Osteocyte (in vitro differentiated cells): Measurements from ENCODE around the gene SYPL2. TPM values are rescaled to one million over a fixed set of nuclear protein-coding genes. Genes with fewer than 3 reads are reported as not detected.

Experiments
- DNase-seq: peaks from one replicate; pipeline ENCODE4 v3.0.0; 2021; ENCODE audit warnings: mixed read lengths; ENCODE audit not compliant: unreplicated experiment; ENCODE audit errors: extremely low spot score
- H3K27ac Mint-ChIP-seq: one replicate; pipeline ENCODE4 v1.8.0; 2021; ENCODE audit warnings: mild to moderate bottlenecking, mixed read lengths; ENCODE audit not compliant: unreplicated experiment
- H3K27me3 Mint-ChIP-seq: one replicate; pipeline ENCODE4 v1.8.0; 2021; ENCODE audit warnings: mixed read lengths; ENCODE audit not compliant: unreplicated experiment
- H3K36me3 Mint-ChIP-seq: one replicate; pipeline ENCODE4 v1.8.0; 2021; ENCODE audit warnings: mixed read lengths; ENCODE audit not compliant: unreplicated experiment
- H3K4me1 Mint-ChIP-seq: one replicate; pipeline ENCODE4 v1.8.0; 2021; ENCODE audit warnings: mixed read lengths; ENCODE audit not compliant: unreplicated experiment
- H3K4me3 Mint-ChIP-seq: one replicate; pipeline ENCODE4 v1.8.0; 2021; ENCODE audit warnings: mild to moderate bottlenecking, moderate library complexity, mixed read lengths; ENCODE audit not compliant: unreplicated experiment
- H3K9me3 Mint-ChIP-seq: one replicate; pipeline ENCODE4 v1.8.0; 2021; ENCODE audit warnings: mixed read lengths; ENCODE audit not compliant: unreplicated experiment
- CTCF ChIP-seq: fragments of 200-600 bp; sonication (generic); IDR thresholded peaks from 2 replicates; pipeline ENCODE4 v1.5.0; 2021; ENCODE audit warnings: antibody characterized with exemption, mild to moderate bottlenecking, moderate library complexity
- total RNA-seq: library from RNA; stranded (reverse); gene quantifications from 2 replicates; pipeline ENCODE4 v1.2.1, GENCODE V29; 2021

The SYPL2 gene
- total RNA-seq, 1 donor from 2014 or later: 0.59 TPM

DNA sequence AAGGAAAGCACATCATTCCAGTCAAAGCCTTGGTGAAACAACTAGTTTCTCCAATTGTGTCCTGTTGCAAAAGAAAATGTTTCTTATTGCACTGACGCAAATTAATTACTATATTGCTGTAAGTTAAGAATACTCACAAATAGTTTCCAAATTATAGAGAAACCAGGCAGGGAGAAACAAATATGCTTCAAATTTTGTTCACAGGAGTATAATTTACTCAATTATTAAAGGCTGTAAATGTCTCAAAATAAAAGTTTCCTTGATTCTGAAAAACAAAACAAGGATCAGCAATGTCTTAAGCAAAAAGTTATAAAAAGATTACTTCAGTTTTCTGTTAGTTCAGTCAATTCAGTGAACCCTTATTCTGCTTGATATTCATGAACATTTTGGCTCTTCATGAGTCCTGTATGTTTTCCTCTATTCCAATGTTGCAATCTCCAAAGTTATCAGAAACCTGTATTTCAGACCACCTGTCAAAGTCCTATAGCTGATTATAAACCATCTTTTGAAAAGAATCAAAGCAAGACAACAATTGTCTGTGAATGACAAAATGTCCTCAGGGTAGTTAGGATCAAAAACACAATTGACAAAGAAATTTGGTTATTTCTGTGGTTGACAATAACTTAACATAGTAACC is 11.7 kb upstream of the SYPL2 start:
- Mint-ChIP-seq H3K4me3 (no peak overlapping the region), H3K9me3 (peaks cover 11% of the 10 kb centered on the region), H3K27me3 (peaks cover 71% of the 10 kb centered on the region), H3K4me1 (no peaks in the 10 kb centered on the region), H3K36me3 (peaks cover 3% of the 10 kb centered on the region), H3K27ac (no peak overlapping the region)
- TF ChIP-seq CTCF: no peak
- no peak for DNase-seq

DNA sequence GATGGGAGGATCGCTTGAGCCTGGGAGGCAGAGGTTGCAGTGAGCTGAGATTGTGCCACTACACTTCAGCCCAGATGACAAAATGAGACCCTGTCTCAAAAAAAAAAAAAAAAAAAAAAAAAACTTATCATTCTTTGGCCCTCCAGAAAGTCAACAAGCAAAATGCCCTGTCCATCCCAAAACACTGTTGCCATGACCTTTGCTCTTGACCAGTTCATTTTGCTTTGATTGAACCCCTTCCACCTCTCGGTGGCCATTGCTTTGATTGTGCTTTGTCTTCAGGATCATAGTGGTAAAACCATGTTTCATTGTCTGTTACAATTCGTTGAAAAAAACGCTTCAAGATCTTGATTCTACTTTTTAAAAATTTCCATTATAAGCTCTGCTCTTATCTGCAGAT is 8.5 kb upstream of the SYPL2 start:
- H3K27me3 Mint-ChIP-seq: peaks cover 74% of the 10 kb centered on the region
- no peak for DNase-seq
- H3K36me3 Mint-ChIP-seq: peaks cover 3% of the 10 kb centered on the region
- peaks cover 10% of the 10 kb centered on the region for H3K9me3 Mint-ChIP-seq
- no peak overlapping the region for H3K27ac Mint-ChIP-seq
- no peaks in the 10 kb centered on the region for H3K4me1 Mint-ChIP-seq
- no peak for TF ChIP-seq CTCF
- no peak overlapping the region for H3K4me3 Mint-ChIP-seq

DNA sequence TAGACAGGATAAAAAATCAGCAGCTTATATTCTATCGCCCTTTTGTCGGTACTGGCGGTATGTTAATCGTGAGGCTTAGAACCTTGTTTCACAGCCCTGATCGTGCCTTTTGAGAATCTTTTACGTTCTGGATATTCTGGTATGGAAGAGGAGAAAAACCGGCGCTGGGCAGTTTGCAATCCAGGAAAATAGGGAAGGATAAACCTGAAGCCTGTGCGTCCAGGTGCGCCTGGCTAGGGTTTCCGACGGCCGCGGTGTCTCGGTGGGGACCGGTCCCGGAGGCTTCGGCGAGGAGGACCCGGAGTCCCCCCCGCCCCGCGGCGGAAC is 258 bp upstream of the SYPL2 start:
- H3K27ac Mint-ChIP-seq: no peak overlapping the region
- no peaks in the 10 kb centered on the region for H3K36me3 Mint-ChIP-seq
- no peaks in the 10 kb centered on the region for H3K9me3 Mint-ChIP-seq
- DNase-seq: no peak
- no peak for TF ChIP-seq CTCF
- peaks cover 87% of the 10 kb centered on the region for H3K27me3 Mint-ChIP-seq
- H3K4me3 Mint-ChIP-seq: peak overlapping the region; percentile 67
- H3K4me1 Mint-ChIP-seq: peaks cover 4% of the 10 kb centered on the region

- Mint-ChIP-seq H3K4me1 (peaks cover 4% of the 10 kb centered on the region), H3K27ac (no peak overlapping the region), H3K27me3 (peaks cover 84% of the 10 kb centered on the region), H3K9me3 (no peaks in the 10 kb centered on the region), H3K4me3 (peak overlapping the region; percentile 67), H3K36me3 (no peaks in the 10 kb centered on the region)
- TF ChIP-seq CTCF: no peak
- DNase-seq: no peak
Measured at GRCh38 chr1:109467301-109467777, 993 bp downstream of the SYPL2 start.

DNA sequence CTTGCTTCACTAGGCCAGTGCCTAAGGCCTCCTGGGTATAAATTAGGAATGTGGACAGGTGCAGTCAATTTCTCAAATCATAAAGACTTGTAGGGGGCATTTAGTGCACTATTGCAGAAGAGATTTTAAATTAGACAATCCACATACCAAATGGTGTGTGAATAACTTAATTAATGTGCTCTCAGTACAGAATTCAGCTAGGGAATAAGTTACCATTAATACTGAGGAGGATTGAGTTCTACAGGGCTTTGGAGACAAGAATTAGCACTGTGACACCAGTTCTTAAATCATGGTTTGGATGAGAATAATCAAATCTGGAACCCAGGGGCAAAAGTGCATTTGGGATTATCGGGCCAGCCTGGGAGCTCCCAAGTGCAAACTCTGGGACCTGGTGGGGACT is 1.7 kb downstream of the SYPL2 start:
- Mint-ChIP-seq H3K27me3 (peaks cover 86% of the 10 kb centered on the region), H3K9me3 (no peaks in the 10 kb centered on the region), H3K4me1 (peaks cover 4% of the 10 kb centered on the region), H3K4me3 (no peak overlapping the region), H3K36me3 (no peaks in the 10 kb centered on the region), H3K27ac (no peak overlapping the region)
- TF ChIP-seq CTCF: no peak
- no peak for DNase-seq
